ENCODE results near the gene TRIM44. TPM values are rescaled to one million over a fixed set of nuclear protein-coding genes. Genes with fewer than 3 reads are reported as not detected.

TRIM44 gene
- total RNA-seq, 4 donors from 2014 or later, result 6.8 to 32.0 (median 13.5) TPM

GRCh38 chr11:35620795-35621194 lies 41.8 kb upstream of the TRIM44 start:
- peak overlapping the region in 2 of 4 donors; percentile 47 to 49 for H3K27ac ChIP-seq

GRCh38 chr11:35621620-35622019 lies 41.0 kb upstream of the TRIM44 start:
- 36 to 44% methylated on average over 2 of the region's 2 CpGs for WGBS, 2 donors
- intact Hi-C loops (cut with DNase I), result no loop called here
- Histone ChIP-seq H3K27ac (peak overlapping the region in 3 of 4 donors; percentile 0 to 47 (median 12)), H3K36me3 (no peaks in the 10 kb centered on the region), H3K4me1 (peaks cover 18 to 67% (median 24%) of the 10 kb centered on the region in 3 donors), H3K4me3 (no peak overlapping the region), H3K27me3 (peaks cover 0 to 65% (median 0%) of the 10 kb centered on the region in 4 donors), H3K9me3 (no peaks in the 10 kb centered on the region)
- TF ChIP-seq, protein P1, sequence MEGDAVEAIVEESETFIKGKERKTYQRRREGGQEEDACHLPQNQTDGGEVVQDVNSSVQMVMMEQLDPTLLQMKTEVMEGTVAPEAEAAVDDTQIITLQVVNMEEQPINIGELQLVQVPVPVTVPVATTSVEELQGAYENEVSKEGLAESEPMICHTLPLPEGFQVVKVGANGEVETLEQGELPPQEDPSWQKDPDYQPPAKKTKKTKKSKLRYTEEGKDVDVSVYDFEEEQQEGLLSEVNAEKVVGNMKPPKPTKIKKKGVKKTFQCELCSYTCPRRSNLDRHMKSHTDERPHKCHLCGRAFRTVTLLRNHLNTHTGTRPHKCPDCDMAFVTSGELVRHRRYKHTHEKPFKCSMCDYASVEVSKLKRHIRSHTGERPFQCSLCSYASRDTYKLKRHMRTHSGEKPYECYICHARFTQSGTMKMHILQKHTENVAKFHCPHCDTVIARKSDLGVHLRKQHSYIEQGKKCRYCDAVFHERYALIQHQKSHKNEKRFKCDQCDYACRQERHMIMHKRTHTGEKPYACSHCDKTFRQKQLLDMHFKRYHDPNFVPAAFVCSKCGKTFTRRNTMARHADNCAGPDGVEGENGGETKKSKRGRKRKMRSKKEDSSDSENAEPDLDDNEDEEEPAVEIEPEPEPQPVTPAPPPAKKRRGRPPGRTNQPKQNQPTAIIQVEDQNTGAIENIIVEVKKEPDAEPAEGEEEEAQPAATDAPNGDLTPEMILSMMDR (IDR thresholded peaks at IDR 0.05), result no peak
- TF ChIP-seq POLR2A (IDR thresholded peaks at IDR 0.05), result no peak
- DNase-seq, result no peak

More at GRCh38 chr11:35620795-35621194, 41.8 kb upstream of the TRIM44 start:
- no peaks in the 10 kb centered on the region for H3K9me3 ChIP-seq
- peaks cover 18 to 72% (median 24%) of the 10 kb centered on the region in 3 donors for H3K4me1 ChIP-seq
- WGBS, 2 donors, result 44 to 62% methylated on average over 2 of the region's 2 CpGs
- TF ChIP-seq, protein P1 (IDR thresholded peaks at IDR 0.05), result no peak
- no peak for TF ChIP-seq POLR2A (IDR thresholded peaks at IDR 0.05)
- no peak overlapping the region for H3K4me3 ChIP-seq
- H3K36me3 ChIP-seq, result no peaks in the 10 kb centered on the region
- no peak for DNase-seq
- intact Hi-C loops (cut with DNase I), result no loop called here
- H3K27me3 ChIP-seq, result peaks cover 0 to 61% (median 0%) of the 10 kb centered on the region in 4 donors

GRCh38 chr11:35622070-35622469 lies 40.5 kb upstream of the TRIM44 start:
- H3K27ac ChIP-seq, result peak overlapping the region in 3 of 4 donors; percentile 6 to 47 (median 12)

DNA sequence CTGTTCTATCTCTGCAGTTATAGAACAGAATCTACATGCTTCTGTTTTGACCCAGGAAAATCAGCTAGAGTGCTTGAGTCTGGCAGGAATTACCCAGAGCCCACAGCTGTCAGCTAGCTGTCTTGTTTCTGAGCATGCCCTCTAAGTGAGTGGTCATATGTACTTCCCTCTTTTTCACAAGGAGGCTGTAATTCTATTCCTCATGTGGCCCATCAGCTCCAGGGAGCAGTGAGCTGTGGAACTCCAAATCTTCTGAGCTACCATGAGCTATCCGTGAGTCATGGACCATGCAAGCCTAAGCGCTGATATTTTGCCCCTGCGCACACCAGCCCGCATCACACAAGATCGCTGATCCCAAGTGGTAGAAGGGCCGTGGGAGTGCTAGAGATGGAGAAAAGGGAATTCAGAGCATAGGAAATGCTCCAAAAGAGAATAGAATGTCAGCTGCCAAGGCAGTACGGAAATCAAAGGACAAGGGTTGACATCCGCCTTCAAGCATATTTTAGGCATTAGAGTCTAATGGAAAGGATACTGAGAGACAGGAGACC lies 38.9 kb upstream of the TRIM44 start:
- H3K9me3 ChIP-seq, result no peaks in the 10 kb centered on the region
- WGBS, 2 donors, result 13 to 38% methylated on average over 8 of the region's 8 CpGs
- H3K36me3 ChIP-seq, result no peaks in the 10 kb centered on the region
- TF ChIP-seq POLR2A (IDR thresholded peaks at IDR 0.05), result no peak
- TF ChIP-seq, protein P1 (IDR thresholded peaks at IDR 0.05), result no peak
- no peak for DNase-seq
- no peak overlapping the region for H3K4me3 ChIP-seq
- no peak overlapping the region for H3K27ac ChIP-seq
- intact Hi-C loops (cut with DNase I), result no loop called here
- H3K27me3 ChIP-seq, result peaks cover 0 to 49% (median 0%) of the 10 kb centered on the region in 4 donors
- peaks cover 16 to 53% (median 24%) of the 10 kb centered on the region in 3 donors for H3K4me1 ChIP-seq

More at GRCh38 chr11:35622070-35622469, 40.5 kb upstream of the TRIM44 start:
- intact Hi-C loops (cut with DNase I), result no loop called here
- H3K9me3 ChIP-seq, result no peaks in the 10 kb centered on the region
- TF ChIP-seq, protein P1 (IDR thresholded peaks at IDR 0.05), result no peak
- no peak for TF ChIP-seq POLR2A (IDR thresholded peaks at IDR 0.05)
- 29% methylated on average over 3 of the region's 3 CpGs for WGBS, 2 donors
- no peaks in the 10 kb centered on the region for H3K36me3 ChIP-seq
- no peak for DNase-seq
- no peak overlapping the region for H3K4me3 ChIP-seq
- H3K27me3 ChIP-seq, result peaks cover 0 to 65% (median 0%) of the 10 kb centered on the region in 4 donors
- peaks cover 18 to 67% (median 24%) of the 10 kb centered on the region in 3 donors for H3K4me1 ChIP-seq

- intact Hi-C loops (cut with DNase I), result no loop called here
- Histone ChIP-seq H3K9me3 (no peaks in the 10 kb centered on the region), H3K27ac (no peak overlapping the region), H3K36me3 (no peaks in the 10 kb centered on the region), H3K4me3 (no peak overlapping the region), H3K4me1 (peaks cover 10 to 47% (median 20%) of the 10 kb centered on the region in 3 donors), H3K27me3 (peaks cover 0 to 46% (median 0%) of the 10 kb centered on the region in 4 donors)
- TF ChIP-seq, protein P1 (IDR thresholded peaks at IDR 0.05), result no peak
- TF ChIP-seq POLR2A (IDR thresholded peaks at IDR 0.05), result no peak
- no peak for DNase-seq
- 57 to 79% methylated on average over 2 of the region's 2 CpGs for WGBS, 2 donors
Measured at GRCh38 chr11:35624316-35624715, 38.3 kb upstream of the TRIM44 start.

All from esophagus squamous epithelium (tissue), 5 donors.